Caco-2 (cell line): Measurements from ENCODE around the gene MET. TPM values are rescaled to one million over a fixed set of nuclear protein-coding genes. Genes with fewer than 3 reads are reported as not detected.
A peak's percentile ranks its signal among the peaks of the same experiment; 100 is the strongest.
"Not testable (repeated sequence)": the region's sequence is repeated elsewhere in the genome, so short reads cannot be mapped to it uniquely, and the experiment has no call there.

ENCODE experiments used
- BruUV-seq: library from RNA; stranded (reverse); fragments of 400-500 nt; replicated peaks from 2 replicates; lab custom pipeline; 2021; lab: Mats Ljungman, UMichigan
- CTCF ChIA-PET: fragments of 300-600 bp; sonication (Branson Sonifier 250); formaldehyde crosslinking; loops from one replicate; lab custom pipeline; 2022; ENCODE audit warnings: antibody characterized with exemption; lab: Charles Lee
- POLR2A ChIA-PET: fragments of 300-600 bp; sonication (Branson Sonifier 250); formaldehyde crosslinking; loops from one replicate; lab custom pipeline; 2022; ENCODE audit warnings: antibody characterized with exemption; lab: Charles Lee
- DNase-seq, 2 experiments: peaks; one replicate each; pipeline versions ENCODE4 v3.0.0 to v3.0.0-alpha.2; 2020 to 2022
- H3K27me3 ChIP-seq: replicated peaks from 2 replicates; pipeline ENCODE4 v1.6.0; 2011; ENCODE audit warnings: low read length; ENCODE audit not compliant: control insufficient read depth, insufficient read depth
- H3K36me3 ChIP-seq: 2 replicates; pipeline ENCODE4 v1.5.1; 2011; ENCODE audit warnings: low read length; ENCODE audit not compliant: control insufficient read depth, insufficient read depth
- H3K4me1 ChIP-seq: fragments of 250-450 bp; sonication (Bioruptor Pico); 2 replicates; pipeline ENCODE4 v1.5.1; 2020; ENCODE audit warnings: mild to moderate bottlenecking
- H3K4me3 ChIP-seq: 2 replicates; pipeline ENCODE4 v1.5.1; 2011; ENCODE audit warnings: low read depth, mild to moderate bottlenecking, control low read depth, low read length
- H3K9me3 ChIP-seq: fragments of 250-450 bp; sonication (Bioruptor Pico); 2 replicates; pipeline ENCODE4 v1.5.1; 2020; ENCODE audit warnings: mild to moderate bottlenecking, moderate library complexity
- H3K27ac Mint-ChIP-seq: one replicate; pipeline ENCODE4 v1.8.0; 2022; ENCODE audit warnings: mixed read lengths; ENCODE audit not compliant: unreplicated experiment
- H3K27me3 Mint-ChIP-seq: one replicate; pipeline ENCODE4 v1.8.0; 2022; ENCODE audit warnings: mixed read lengths; ENCODE audit not compliant: insufficient read depth, unreplicated experiment
- H3K36me3 Mint-ChIP-seq: one replicate; pipeline ENCODE4 v1.8.0; 2022; ENCODE audit warnings: mild to moderate bottlenecking, mixed read lengths; ENCODE audit not compliant: insufficient read depth, unreplicated experiment
- H3K4me1 Mint-ChIP-seq: one replicate; pipeline ENCODE4 v1.8.0; 2022; ENCODE audit warnings: low read depth, mixed read lengths; ENCODE audit not compliant: unreplicated experiment
- H3K4me3 Mint-ChIP-seq: one replicate; pipeline ENCODE4 v1.8.0; 2022; ENCODE audit warnings: mild to moderate bottlenecking, moderate library complexity, mixed read lengths; ENCODE audit not compliant: unreplicated experiment
- H3K9me3 Mint-ChIP-seq: one replicate; pipeline ENCODE4 v1.8.0; 2022; ENCODE audit warnings: mixed read lengths; ENCODE audit not compliant: unreplicated experiment
- CTCF ChIP-seq, 2 experiments: fragments of 200-600 bp in 1 of 2; IDR thresholded peaks; 1 replicate in 1 of 2; 2 replicates in 1 of 2; pipeline versions ENCODE4 v1.5.1 to v1.8.0; 2011 to 2022; ENCODE audit warnings: antibody characterized with exemption in 1 of 2, control low read depth in 1 of 2, inconsistent platforms in 1 of 2, low read depth in 1 of 2, low read length in 1 of 2, mild to moderate bottlenecking in 1 of 2, moderate library complexity in 1 of 2; ENCODE audit not compliant: insufficient read depth in 1 of 2, severe bottlenecking in 1 of 2, unreplicated experiment in 1 of 2
- intact Hi-C: fragments of 100-400 bp; cut with micrococcal nuclease; formaldehyde crosslinking; loops from one replicate; pipeline ENCODE4 v1.10.0; 2022; ENCODE audit not compliant: unreplicated experiment
- total RNA-seq: library from RNA; stranded (reverse); gene quantifications from 2 replicates; pipeline ENCODE4 v1.2.3, GENCODE V29; 2022

Gene MET
- total RNA-seq, 1 experiment from 2014 or later = 82.9 TPM

- peak overlapping the region; percentile 33 for H3K4me3 ChIP-seq
- POLR2A ChIA-PET = interaction anchor here (0.5 kb wide), 1 partner anchor 214 kb away, joined by 3 read pairs; no protein-coding TSS in a partner anchor
These were observed 138.5 kb downstream of the MET start for GRCh38 chr7:116810267-116811116.

GRCh38 chr7:116811768-116812167 is 139.8 kb downstream of the MET start:
- intact Hi-C loops = loop anchor here (2.0 to 5.0 kb wide), 3 partner anchors 66 to 316 kb away; partner anchors contain the start of gene ST7
- TF ChIP-seq CTCF (IDR thresholded peaks at IDR 0.05; ENCODE audit: insufficient read depth in 1 of 2, low read depth in 1 of 2, low read length in 1 of 2, severe bottlenecking in 1 of 2, unreplicated experiment in 1 of 2) = no peak
- Mint-ChIP-seq H3K27me3 (no peaks in the 10 kb centered on the region), H3K27ac (peak overlapping the region; percentile 89), H3K9me3 (no peaks in the 10 kb centered on the region), H3K4me3 (peak overlapping the region; percentile 75), H3K36me3 (peaks cover 6% of the 10 kb centered on the region), H3K4me1 (peaks cover 44% of the 10 kb centered on the region)
- H3K9me3 ChIP-seq = no peaks in the 10 kb centered on the region
- no TSS peak for BruUV-seq
- H3K4me3 ChIP-seq = peak overlapping the region; percentile 33
- CTCF ChIA-PET = interaction anchor here (1.4 kb wide), 1 partner anchor 631 kb away, joined by 3 read pairs; no protein-coding TSS in a partner anchor
- peaks cover 51% of the 10 kb centered on the region for H3K4me1 ChIP-seq
- no peaks in the 10 kb centered on the region for H3K27me3 ChIP-seq
- no peaks in the 10 kb centered on the region for H3K36me3 ChIP-seq
- no peak for DNase-seq
- POLR2A ChIA-PET = no interaction called here

More at GRCh38 chr7:116810267-116811116, 138.5 kb downstream of the MET start:
- no peaks in the 10 kb centered on the region for H3K36me3 ChIP-seq
- CTCF ChIA-PET = interaction anchor here (1.2 to 1.9 kb wide), 5 partner anchors 30 to 630 kb away, joined by 3 to 16 read pairs (median 5); partner anchors contain the start of gene MET
- H3K27me3 ChIP-seq = no peaks in the 10 kb centered on the region
- intact Hi-C loops = loop anchor here (1.0 to 5.0 kb wide), 5 partner anchors 29 to 317 kb away; partner anchors contain the start of genes CAPZA2 and ST7
- no peaks in the 10 kb centered on the region for H3K9me3 Mint-ChIP-seq
- peaks cover 6% of the 10 kb centered on the region for H3K36me3 Mint-ChIP-seq
- TF ChIP-seq CTCF (IDR thresholded peaks at IDR 0.05; ENCODE audit: insufficient read depth in 1 of 2, low read depth in 1 of 2, low read length in 1 of 2, severe bottlenecking in 1 of 2, unreplicated experiment in 1 of 2) = no peak
- H3K9me3 ChIP-seq = no peaks in the 10 kb centered on the region
- H3K27ac Mint-ChIP-seq = peak overlapping the region; percentile 89
- DNase-seq = peak; percentile 77 to 79
- no peaks in the 10 kb centered on the region for H3K27me3 Mint-ChIP-seq
- H3K4me1 Mint-ChIP-seq = peaks cover 45% of the 10 kb centered on the region
- no TSS peak for BruUV-seq
- H3K4me3 Mint-ChIP-seq = peak overlapping the region; percentile 75
- H3K4me1 ChIP-seq = peaks cover 64% of the 10 kb centered on the region

- H3K4me1 Mint-ChIP-seq = peaks cover 34% of the 10 kb centered on the region
- no peaks in the 10 kb centered on the region for H3K9me3 Mint-ChIP-seq
- peak overlapping the region; percentile 79 for H3K27ac Mint-ChIP-seq
- intact Hi-C loops = loop anchor here (5.0 kb wide), 2 partner anchors 64 to 314 kb away; no protein-coding TSS in a partner anchor
- H3K36me3 ChIP-seq = no peaks in the 10 kb centered on the region
- peaks cover 6% of the 10 kb centered on the region for H3K36me3 Mint-ChIP-seq
- DNase-seq = no peak
- no peak for TF ChIP-seq CTCF (IDR thresholded peaks at IDR 0.05; ENCODE audit: insufficient read depth in 1 of 2, low read depth in 1 of 2, low read length in 1 of 2, severe bottlenecking in 1 of 2, unreplicated experiment in 1 of 2)
- no peaks in the 10 kb centered on the region for H3K27me3 ChIP-seq
- ChIA-PET CTCF (no interaction called here), POLR2A (no interaction called here)
- no peaks in the 10 kb centered on the region for H3K9me3 ChIP-seq
- H3K4me3 Mint-ChIP-seq = peak overlapping the region; percentile 32
- H3K4me3 ChIP-seq = no peak overlapping the region
- no peaks in the 10 kb centered on the region for H3K27me3 Mint-ChIP-seq
- H3K4me1 ChIP-seq = peaks cover 47% of the 10 kb centered on the region
- no TSS peak for BruUV-seq
These were observed 140.9 kb downstream of the MET start for GRCh38 chr7:116812860-116813259.

- intact Hi-C loops = loop anchor here (5.0 kb wide), 2 partner anchors 64 to 314 kb away; no protein-coding TSS in a partner anchor
- H3K4me1 ChIP-seq = peaks cover 41% of the 10 kb centered on the region
- H3K36me3 ChIP-seq, H3K27me3 ChIP-seq, H3K36me3 Mint-ChIP-seq, H3K9me3 Mint-ChIP-seq, H3K27me3 Mint-ChIP-seq, BruUV-seq, H3K9me3 ChIP-seq, POLR2A ChIA-PET, DNase-seq, CTCF ChIA-PET, H3K4me3 ChIP-seq: not testable (repeated sequence)
- Mint-ChIP-seq H3K27ac (peak overlapping the region; percentile 79), H3K4me1 (peaks cover 29% of the 10 kb centered on the region), H3K4me3 (peak overlapping the region; percentile 32)
These were observed 141.4 kb downstream of the MET start for GRCh38 chr7:116813371-116813770.
